ENCODE data around the gene SOST. TPM values are rescaled to one million over a fixed set of nuclear protein-coding genes. Genes with fewer than 3 reads are reported as not detected.

The SOST gene
- total RNA-seq, 1 experiment from 2014 or later: 0.07 TPM

DNA sequence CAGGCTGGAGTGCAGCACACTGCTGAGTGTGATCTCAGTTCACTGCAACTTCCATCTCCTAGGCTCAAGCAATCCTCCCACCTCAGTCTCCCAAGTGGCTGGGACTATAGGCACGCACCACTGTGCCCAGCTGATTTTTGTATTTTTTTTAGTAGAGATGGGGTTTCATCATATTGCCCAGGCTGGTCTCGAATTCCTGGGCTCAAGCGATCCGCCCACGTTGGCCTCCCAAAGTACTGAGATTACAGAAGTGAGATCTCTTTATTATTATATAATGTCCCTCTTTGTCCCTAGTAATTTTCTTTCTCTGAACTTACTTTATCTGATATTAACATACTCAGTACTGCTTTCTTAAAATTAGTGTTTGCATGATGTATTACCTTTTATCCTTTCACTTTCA, 29.9 kb upstream of the SOST start:
- H3K4me1 Mint-ChIP-seq: peaks cover 8% of the 10 kb centered on the region
- H3K27ac Mint-ChIP-seq: no peak overlapping the region
- ATAC-seq (no peak), DNase-seq (ENCODE audit: low spot score) (no peak)
- peaks cover 8% of the 10 kb centered on the region; the same call in 1 of the 2 replicates for H3K9me3 Mint-ChIP-seq
- TF ChIP-seq USF1 (CRISPR knock-in tag; IDR thresholded peaks at IDR 0.05) (no peak), NFYB (CRISPR knock-in tag; conservative IDR thresholded peaks at IDR 0.05; ENCODE audit: low read depth) (no peak), MXD4 (CRISPR knock-in tag; IDR thresholded peaks at IDR 0.05; ENCODE audit: borderline replicate concordance) (no peak)
- TF ChIP-seq, protein P1, sequence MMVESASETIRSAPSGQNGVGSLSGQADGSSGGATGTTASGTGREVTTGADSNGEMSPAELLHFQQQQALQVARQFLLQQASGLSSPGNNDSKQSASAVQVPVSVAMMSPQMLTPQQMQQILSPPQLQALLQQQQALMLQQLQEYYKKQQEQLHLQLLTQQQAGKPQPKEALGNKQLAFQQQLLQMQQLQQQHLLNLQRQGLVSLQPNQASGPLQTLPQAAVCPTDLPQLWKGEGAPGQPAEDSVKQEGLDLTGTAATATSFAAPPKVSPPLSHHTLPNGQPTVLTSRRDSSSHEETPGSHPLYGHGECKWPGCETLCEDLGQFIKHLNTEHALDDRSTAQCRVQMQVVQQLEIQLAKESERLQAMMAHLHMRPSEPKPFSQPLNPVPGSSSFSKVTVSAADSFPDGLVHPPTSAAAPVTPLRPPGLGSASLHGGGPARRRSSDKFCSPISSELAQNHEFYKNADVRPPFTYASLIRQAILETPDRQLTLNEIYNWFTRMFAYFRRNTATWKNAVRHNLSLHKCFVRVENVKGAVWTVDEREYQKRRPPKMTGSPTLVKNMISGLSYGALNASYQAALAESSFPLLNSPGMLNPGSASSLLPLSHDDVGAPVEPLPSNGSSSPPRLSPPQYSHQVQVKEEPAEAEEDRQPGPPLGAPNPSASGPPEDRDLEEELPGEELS (CRISPR knock-in tag; IDR thresholded peaks at IDR 0.05): no peak
- TF ChIP-seq, protein P2, sequence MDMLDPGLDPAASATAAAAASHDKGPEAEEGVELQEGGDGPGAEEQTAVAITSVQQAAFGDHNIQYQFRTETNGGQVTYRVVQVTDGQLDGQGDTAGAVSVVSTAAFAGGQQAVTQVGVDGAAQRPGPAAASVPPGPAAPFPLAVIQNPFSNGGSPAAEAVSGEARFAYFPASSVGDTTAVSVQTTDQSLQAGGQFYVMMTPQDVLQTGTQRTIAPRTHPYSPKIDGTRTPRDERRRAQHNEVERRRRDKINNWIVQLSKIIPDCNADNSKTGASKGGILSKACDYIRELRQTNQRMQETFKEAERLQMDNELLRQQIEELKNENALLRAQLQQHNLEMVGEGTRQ (CRISPR knock-in tag; IDR thresholded peaks at IDR 0.05): no peak
- no peaks in the 10 kb centered on the region for H3K36me3 Mint-ChIP-seq
- CTCF ChIA-PET: interaction anchor here (1.9 kb wide), 1 partner anchor 58 kb away, joined by 14 read pairs; the partner anchor contains the start of gene CD300LG
- peaks cover 4% of the 10 kb centered on the region; the same call in 1 of the 2 replicates for H3K27me3 Mint-ChIP-seq (ENCODE audit: low read depth)
- POLR2A ChIA-PET: no interaction called here
- no peak overlapping the region for H3K4me3 Mint-ChIP-seq

DNA sequence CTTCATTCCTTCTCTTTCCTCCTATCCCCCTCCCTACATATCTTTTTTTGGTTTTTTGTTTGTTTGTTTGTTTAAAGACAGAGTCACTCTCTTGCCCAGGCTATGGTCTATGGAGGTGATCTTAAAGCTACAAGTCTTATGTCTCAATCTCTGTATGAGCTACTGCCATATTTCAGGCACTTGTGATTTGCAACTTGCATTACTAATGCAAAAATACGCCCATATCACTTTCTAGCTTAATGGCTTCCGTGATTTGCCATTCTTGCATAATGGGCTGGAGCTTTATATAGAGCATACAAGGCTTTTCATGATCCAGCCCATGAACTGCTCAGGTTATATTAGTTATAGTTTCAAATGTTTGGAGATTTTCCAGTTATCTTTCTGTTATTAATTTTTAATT, 29.1 kb upstream of the SOST start:
- Mint-ChIP-seq H3K36me3 (no peaks in the 10 kb centered on the region), H3K4me3 (no peak overlapping the region), H3K4me1 (peaks cover 8% of the 10 kb centered on the region), H3K27ac (no peak overlapping the region), H3K9me3 (peaks cover 5% of the 10 kb centered on the region; the same call in 1 of the 2 replicates), H3K27me3 (ENCODE audit: low read depth) (no peaks in the 10 kb centered on the region)
- ATAC-seq: no peak
- DNase-seq (ENCODE audit: low spot score): no peak
- CTCF ChIA-PET: interaction anchor here (0.7 to 1.9 kb wide), 2 partner anchors 59 to 90 kb away, joined by 3 to 14 read pairs; partner anchors contain the start of gene CD300LG
- POLR2A ChIA-PET: no interaction called here
- TF ChIP-seq ZNF396 (CRISPR knock-in tag; IDR thresholded peaks at IDR 0.05; ENCODE audit: borderline replicate concordance) (no peak), GRHL2 (CRISPR knock-in tag; IDR thresholded peaks at IDR 0.05; ENCODE audit: insufficient replicate concordance, severe bottlenecking) (no peak), TP53 (CRISPR knock-in tag; IDR thresholded peaks at IDR 0.05) (no peak), E2F1 (CRISPR knock-in tag; IDR thresholded peaks at IDR 0.05) (no peak), ZNF512 (CRISPR knock-in tag; IDR thresholded peaks at IDR 0.05; ENCODE audit: borderline replicate concordance) (no peak), NR2C2 (CRISPR knock-in tag; IDR thresholded peaks at IDR 0.05) (no peak), ZNF263 (CRISPR knock-in tag; IDR thresholded peaks at IDR 0.05; ENCODE audit: low read depth) (no peak), E2F5 (CRISPR knock-in tag; IDR thresholded peaks at IDR 0.05) (no peak)
- TF ChIP-seq, protein P2 (CRISPR knock-in tag; IDR thresholded peaks at IDR 0.05): no peak
- TF ChIP-seq, protein P3, sequence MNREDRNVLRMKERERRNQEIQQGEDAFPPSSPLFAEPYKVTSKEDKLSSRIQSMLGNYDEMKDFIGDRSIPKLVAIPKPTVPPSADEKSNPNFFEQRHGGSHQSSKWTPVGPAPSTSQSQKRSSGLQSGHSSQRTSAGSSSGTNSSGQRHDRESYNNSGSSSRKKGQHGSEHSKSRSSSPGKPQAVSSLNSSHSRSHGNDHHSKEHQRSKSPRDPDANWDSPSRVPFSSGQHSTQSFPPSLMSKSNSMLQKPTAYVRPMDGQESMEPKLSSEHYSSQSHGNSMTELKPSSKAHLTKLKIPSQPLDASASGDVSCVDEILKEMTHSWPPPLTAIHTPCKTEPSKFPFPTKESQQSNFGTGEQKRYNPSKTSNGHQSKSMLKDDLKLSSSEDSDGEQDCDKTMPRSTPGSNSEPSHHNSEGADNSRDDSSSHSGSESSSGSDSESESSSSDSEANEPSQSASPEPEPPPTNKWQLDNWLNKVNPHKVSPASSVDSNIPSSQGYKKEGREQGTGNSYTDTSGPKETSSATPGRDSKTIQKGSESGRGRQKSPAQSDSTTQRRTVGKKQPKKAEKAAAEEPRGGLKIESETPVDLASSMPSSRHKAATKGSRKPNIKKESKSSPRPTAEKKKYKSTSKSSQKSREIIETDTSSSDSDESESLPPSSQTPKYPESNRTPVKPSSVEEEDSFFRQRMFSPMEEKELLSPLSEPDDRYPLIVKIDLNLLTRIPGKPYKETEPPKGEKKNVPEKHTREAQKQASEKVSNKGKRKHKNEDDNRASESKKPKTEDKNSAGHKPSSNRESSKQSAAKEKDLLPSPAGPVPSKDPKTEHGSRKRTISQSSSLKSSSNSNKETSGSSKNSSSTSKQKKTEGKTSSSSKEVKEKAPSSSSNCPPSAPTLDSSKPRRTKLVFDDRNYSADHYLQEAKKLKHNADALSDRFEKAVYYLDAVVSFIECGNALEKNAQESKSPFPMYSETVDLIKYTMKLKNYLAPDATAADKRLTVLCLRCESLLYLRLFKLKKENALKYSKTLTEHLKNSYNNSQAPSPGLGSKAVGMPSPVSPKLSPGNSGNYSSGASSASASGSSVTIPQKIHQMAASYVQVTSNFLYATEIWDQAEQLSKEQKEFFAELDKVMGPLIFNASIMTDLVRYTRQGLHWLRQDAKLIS (CRISPR knock-in tag; IDR thresholded peaks at IDR 0.05; ENCODE audit: borderline replicate concordance): no peak
- TF ChIP-seq, protein P4, sequence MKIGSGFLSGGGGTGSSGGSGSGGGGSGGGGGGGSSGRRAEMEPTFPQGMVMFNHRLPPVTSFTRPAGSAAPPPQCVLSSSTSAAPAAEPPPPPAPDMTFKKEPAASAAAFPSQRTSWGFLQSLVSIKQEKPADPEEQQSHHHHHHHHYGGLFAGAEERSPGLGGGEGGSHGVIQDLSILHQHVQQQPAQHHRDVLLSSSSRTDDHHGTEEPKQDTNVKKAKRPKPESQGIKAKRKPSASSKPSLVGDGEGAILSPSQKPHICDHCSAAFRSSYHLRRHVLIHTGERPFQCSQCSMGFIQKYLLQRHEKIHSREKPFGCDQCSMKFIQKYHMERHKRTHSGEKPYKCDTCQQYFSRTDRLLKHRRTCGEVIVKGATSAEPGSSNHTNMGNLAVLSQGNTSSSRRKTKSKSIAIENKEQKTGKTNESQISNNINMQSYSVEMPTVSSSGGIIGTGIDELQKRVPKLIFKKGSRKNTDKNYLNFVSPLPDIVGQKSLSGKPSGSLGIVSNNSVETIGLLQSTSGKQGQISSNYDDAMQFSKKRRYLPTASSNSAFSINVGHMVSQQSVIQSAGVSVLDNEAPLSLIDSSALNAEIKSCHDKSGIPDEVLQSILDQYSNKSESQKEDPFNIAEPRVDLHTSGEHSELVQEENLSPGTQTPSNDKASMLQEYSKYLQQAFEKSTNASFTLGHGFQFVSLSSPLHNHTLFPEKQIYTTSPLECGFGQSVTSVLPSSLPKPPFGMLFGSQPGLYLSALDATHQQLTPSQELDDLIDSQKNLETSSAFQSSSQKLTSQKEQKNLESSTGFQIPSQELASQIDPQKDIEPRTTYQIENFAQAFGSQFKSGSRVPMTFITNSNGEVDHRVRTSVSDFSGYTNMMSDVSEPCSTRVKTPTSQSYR (CRISPR knock-in tag; IDR thresholded peaks at IDR 0.05): no peak
- TF ChIP-seq, protein P5, sequence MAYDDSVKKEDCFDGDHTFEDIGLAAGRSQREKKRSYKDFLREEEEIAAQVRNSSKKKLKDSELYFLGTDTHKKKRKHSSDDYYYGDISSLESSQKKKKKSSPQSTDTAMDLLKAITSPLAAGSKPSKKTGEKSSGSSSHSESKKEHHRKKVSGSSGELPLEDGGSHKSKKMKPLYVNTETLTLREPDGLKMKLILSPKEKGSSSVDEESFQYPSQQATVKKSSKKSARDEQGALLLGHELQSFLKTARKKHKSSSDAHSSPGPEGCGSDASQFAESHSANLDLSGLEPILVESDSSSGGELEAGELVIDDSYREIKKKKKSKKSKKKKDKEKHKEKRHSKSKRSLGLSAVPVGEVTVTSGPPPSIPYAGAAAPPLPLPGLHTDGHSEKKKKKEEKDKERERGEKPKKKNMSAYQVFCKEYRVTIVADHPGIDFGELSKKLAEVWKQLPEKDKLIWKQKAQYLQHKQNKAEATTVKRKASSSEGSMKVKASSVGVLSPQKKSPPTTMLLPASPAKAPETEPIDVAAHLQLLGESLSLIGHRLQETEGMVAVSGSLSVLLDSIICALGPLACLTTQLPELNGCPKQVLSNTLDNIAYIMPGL (CRISPR knock-in tag; IDR thresholded peaks at IDR 0.05): no peak

Data from WTC11 (cell line).